HEK293T (cell line): Measurements from ENCODE around the gene EPHB1.

ENCODE experiments used
- ARNT ChIP-seq: fragments of 450-650 bp; IDR thresholded peaks from 2 replicates; pipeline ENCODE4 v1.6.1; 2017; ENCODE audit warnings: mild to moderate bottlenecking
- BHLHE40 ChIP-seq: fragments of 450-650 bp; IDR thresholded peaks from 2 replicates; pipeline ENCODE4 v1.6.1; 2016; ENCODE audit warnings: mild to moderate bottlenecking, moderate library complexity, borderline replicate concordance
- CTBP1 ChIP-seq: fragments of 450-650 bp; IDR thresholded peaks from 2 replicates; pipeline ENCODE4 v1.6.1; 2016; ENCODE audit warnings: borderline replicate concordance
- ELF4 ChIP-seq: fragments of 450-650 bp; IDR thresholded peaks from 2 replicates; pipeline ENCODE4 v1.6.1; 2017; ENCODE audit warnings: antibody characterized with exemption
- FOXA1 ChIP-seq: fragments of 450-650 bp; IDR thresholded peaks from 2 replicates; pipeline ENCODE4 v1.6.1; 2016; ENCODE audit warnings: mild to moderate bottlenecking
- FOXK2 ChIP-seq: fragments of 450-650 bp; IDR thresholded peaks from 2 replicates; pipeline ENCODE4 v1.6.1; 2016; ENCODE audit warnings: mild to moderate bottlenecking
- FOXM1 ChIP-seq: fragments of 450-650 bp; IDR thresholded peaks from 2 replicates; pipeline ENCODE4 v1.6.1; 2017; ENCODE audit warnings: mild to moderate bottlenecking, borderline replicate concordance
- HDGF ChIP-seq: fragments of 450-650 bp; IDR thresholded peaks from 2 replicates; pipeline ENCODE4 v1.6.1; 2017; ENCODE audit warnings: antibody characterized with exemption, borderline replicate concordance
- LEF1 ChIP-seq: fragments of 450-650 bp; IDR thresholded peaks from 2 replicates; pipeline ENCODE4 v1.6.1; 2017; ENCODE audit warnings: mild to moderate bottlenecking, borderline replicate concordance
- NFRKB ChIP-seq: fragments of 450-650 bp; IDR thresholded peaks from 2 replicates; pipeline ENCODE4 v1.6.1; 2016; ENCODE audit warnings: mild to moderate bottlenecking, moderate library complexity
- SP1 ChIP-seq: fragments of 450-650 bp; IDR thresholded peaks from 2 replicates; pipeline ENCODE4 v1.6.1; 2017
- SUZ12 ChIP-seq: fragments of 450-650 bp; IDR thresholded peaks from 2 replicates; pipeline ENCODE4 v1.6.1; 2016; ENCODE audit warnings: mild to moderate bottlenecking
- TARDBP ChIP-seq: fragments of 450-650 bp; IDR thresholded peaks from 2 replicates; pipeline ENCODE4 v1.6.1; 2016
- ZNF384 ChIP-seq: fragments of 450-650 bp; IDR thresholded peaks from 2 replicates; pipeline ENCODE4 v1.6.1; 2016

DNA sequence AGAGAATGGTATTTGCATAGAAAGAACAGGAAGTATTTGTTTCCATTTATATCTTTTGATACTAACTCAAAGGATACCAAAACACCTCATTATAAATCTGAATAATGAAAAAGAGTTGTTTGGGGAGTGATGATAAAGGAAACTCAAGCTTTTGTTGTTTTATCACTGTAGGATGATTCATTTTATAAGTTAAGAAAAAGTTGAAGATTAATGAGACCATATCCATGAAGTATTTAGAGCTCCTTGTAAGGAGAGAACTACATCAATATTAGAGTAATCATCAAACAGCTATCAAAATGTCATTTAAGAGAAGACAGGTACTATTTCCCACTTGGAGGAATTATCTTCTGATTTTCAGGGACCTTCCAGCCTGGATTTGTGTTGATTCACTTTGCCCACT lies 92.5 kb downstream of the EPHB1 start:
- TF ChIP-seq TARDBP, result no peak
- no peak for TF ChIP-seq CTBP1
- no peak for TF ChIP-seq SP1
- no peak for TF ChIP-seq NFRKB
- TF ChIP-seq FOXK2, result no peak
- TF ChIP-seq FOXM1, result no peak
- TF ChIP-seq HDGF, result no peak
- TF ChIP-seq ELF4, result no peak
- TF ChIP-seq LEF1, result no peak
- no peak for TF ChIP-seq BHLHE40
- TF ChIP-seq FOXA1, result no peak
- no peak for TF ChIP-seq ARNT
- no peak for TF ChIP-seq SUZ12
- no peak for TF ChIP-seq ZNF384
